WTC11 (cell line): Measurements from ENCODE around the gene MS4A2.

Source experiments
- CREB1 ChIP-seq: sonication (generic); formaldehyde crosslinking; IDR thresholded peaks from 2 replicates; pipeline ENCODE4 v1.8.0; 2023; ENCODE audit warnings: mild to moderate bottlenecking, missing genetic modification reagents
- CREM ChIP-seq: sonication (generic); formaldehyde crosslinking; IDR thresholded peaks from 2 replicates; pipeline ENCODE4 v1.8.1; 2022; ENCODE audit warnings: mild to moderate bottlenecking, missing genetic modification reagents, moderate library complexity
- ZNF416 ChIP-seq: fragments of 250-450 bp; sonication (Bioruptor Pico); IDR thresholded peaks from 2 replicates; pipeline ENCODE4 v1.9.0; 2021; ENCODE audit warnings: mild to moderate bottlenecking, inconsistent platforms
- TF ChIP-seq, protein P1 (sequence below): fragments of 200-600 bp; IDR thresholded peaks from 2 replicates; pipeline ENCODE4 v1.8.0; 2022; ENCODE audit warnings: antibody characterized with exemption
- TF ChIP-seq, protein P2 (sequence below): sonication (generic); formaldehyde crosslinking; IDR thresholded peaks from 2 replicates; pipeline ENCODE4 v1.8.0; 2022; ENCODE audit warnings: mild to moderate bottlenecking, missing genetic modification reagents
- TF ChIP-seq, protein P3 (sequence below): sonication (generic); formaldehyde crosslinking; IDR thresholded peaks from 2 replicates; pipeline ENCODE4 v1.8.1; 2022; ENCODE audit warnings: mild to moderate bottlenecking, moderate library complexity, missing genetic modification reagents

DNA sequence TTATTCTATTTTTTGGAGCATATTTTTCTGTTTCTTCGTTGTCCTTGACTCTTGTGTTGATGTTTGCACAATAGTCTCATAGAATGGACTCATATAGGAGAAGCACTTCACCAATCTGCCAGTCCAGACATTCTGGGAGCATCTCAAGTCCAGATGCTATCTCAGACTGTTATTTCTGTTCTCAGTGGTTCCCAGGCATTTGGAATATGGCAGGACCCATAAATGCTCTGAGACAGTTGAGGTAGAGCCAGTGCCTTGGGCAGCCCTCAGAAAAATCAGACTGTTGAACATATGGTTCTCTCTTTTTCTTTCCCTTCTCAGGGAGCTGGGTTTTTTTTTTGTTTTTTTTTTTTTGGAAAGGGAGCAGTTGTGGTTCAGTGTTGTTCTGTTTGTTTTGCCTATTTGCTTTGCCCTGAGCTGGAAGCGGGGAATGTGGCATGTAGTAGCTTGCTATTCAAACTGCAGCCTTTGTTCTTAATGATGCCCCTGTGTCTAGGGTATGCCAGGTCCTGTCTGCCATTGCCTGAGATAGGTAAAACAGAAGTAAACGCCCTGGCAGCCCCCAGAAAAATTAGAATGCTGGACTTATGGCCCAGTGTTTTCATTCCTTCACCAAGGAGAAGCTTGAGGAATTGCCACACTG lies 3.7 kb upstream of the MS4A2 start:
- TF ChIP-seq, protein P1, sequence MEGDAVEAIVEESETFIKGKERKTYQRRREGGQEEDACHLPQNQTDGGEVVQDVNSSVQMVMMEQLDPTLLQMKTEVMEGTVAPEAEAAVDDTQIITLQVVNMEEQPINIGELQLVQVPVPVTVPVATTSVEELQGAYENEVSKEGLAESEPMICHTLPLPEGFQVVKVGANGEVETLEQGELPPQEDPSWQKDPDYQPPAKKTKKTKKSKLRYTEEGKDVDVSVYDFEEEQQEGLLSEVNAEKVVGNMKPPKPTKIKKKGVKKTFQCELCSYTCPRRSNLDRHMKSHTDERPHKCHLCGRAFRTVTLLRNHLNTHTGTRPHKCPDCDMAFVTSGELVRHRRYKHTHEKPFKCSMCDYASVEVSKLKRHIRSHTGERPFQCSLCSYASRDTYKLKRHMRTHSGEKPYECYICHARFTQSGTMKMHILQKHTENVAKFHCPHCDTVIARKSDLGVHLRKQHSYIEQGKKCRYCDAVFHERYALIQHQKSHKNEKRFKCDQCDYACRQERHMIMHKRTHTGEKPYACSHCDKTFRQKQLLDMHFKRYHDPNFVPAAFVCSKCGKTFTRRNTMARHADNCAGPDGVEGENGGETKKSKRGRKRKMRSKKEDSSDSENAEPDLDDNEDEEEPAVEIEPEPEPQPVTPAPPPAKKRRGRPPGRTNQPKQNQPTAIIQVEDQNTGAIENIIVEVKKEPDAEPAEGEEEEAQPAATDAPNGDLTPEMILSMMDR: no peak
- TF ChIP-seq, protein P2, sequence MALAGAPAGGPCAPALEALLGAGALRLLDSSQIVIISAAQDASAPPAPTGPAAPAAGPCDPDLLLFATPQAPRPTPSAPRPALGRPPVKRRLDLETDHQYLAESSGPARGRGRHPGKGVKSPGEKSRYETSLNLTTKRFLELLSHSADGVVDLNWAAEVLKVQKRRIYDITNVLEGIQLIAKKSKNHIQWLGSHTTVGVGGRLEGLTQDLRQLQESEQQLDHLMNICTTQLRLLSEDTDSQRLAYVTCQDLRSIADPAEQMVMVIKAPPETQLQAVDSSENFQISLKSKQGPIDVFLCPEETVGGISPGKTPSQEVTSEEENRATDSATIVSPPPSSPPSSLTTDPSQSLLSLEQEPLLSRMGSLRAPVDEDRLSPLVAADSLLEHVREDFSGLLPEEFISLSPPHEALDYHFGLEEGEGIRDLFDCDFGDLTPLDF (CRISPR knock-in tag): no peak
- TF ChIP-seq ZNF416 (CRISPR knock-in tag) (no peak), CREM (CRISPR knock-in tag) (no peak), CREB1 (CRISPR knock-in tag) (no peak)
- TF ChIP-seq, protein P3, sequence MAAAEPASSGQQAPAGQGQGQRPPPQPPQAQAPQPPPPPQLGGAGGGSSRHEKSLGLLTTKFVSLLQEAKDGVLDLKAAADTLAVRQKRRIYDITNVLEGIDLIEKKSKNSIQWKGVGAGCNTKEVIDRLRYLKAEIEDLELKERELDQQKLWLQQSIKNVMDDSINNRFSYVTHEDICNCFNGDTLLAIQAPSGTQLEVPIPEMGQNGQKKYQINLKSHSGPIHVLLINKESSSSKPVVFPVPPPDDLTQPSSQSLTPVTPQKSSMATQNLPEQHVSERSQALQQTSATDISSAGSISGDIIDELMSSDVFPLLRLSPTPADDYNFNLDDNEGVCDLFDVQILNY (CRISPR knock-in tag): no peak
